ENCODE data around the gene PMF1.

DNA sequence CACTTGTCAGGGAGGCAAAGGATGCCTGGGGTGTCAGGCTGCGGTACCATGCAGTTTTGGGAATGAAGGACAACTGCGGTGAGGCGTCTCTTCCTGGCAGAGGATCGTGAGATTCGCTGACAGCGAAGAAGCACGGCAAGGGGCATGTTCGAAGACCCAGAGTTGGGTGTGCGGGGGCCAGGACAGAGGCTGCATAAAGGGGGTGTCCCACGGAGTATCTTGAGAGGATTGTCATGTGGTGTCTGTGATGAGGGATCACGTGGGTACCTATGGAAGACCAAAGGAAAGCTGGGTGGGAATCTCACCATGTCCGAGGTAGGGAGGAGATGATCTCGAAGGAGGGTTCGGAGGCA lies 18.5 kb upstream of the PMF1 start:
- no peak for TF ChIP-seq POLR2A (IDR thresholded peaks at IDR 0.05)
- TF ChIP-seq, protein P1, sequence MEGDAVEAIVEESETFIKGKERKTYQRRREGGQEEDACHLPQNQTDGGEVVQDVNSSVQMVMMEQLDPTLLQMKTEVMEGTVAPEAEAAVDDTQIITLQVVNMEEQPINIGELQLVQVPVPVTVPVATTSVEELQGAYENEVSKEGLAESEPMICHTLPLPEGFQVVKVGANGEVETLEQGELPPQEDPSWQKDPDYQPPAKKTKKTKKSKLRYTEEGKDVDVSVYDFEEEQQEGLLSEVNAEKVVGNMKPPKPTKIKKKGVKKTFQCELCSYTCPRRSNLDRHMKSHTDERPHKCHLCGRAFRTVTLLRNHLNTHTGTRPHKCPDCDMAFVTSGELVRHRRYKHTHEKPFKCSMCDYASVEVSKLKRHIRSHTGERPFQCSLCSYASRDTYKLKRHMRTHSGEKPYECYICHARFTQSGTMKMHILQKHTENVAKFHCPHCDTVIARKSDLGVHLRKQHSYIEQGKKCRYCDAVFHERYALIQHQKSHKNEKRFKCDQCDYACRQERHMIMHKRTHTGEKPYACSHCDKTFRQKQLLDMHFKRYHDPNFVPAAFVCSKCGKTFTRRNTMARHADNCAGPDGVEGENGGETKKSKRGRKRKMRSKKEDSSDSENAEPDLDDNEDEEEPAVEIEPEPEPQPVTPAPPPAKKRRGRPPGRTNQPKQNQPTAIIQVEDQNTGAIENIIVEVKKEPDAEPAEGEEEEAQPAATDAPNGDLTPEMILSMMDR (IDR thresholded peaks at IDR 0.05): no peak

All from esophagus squamous epithelium (tissue), 4 donors.